GM21528 (cell line): ENCODE data around the gene MARS1.
"Not testable (repeated sequence)": the region's sequence is repeated elsewhere in the genome, so short reads cannot be mapped to it uniquely, and the experiment has no call there.

Experiments used
- ATAC-seq: cut with Tn5 transposase; IDR thresholded peaks from one replicate; pipeline ENCODE4 v1.9.1; 2021; ENCODE audit warnings: mild to moderate bottlenecking, moderate library complexity; ENCODE audit not compliant: unreplicated experiment, low FRiP score

MARS1 gene

GRCh38 chr12:57488402-57489156 is 711 bp downstream of the MARS1 start:
- ATAC-seq: no peak

GRCh38 chr12:57489157-57489641 is 1.3 kb downstream of the MARS1 start:
- ATAC-seq: no peak

GRCh38 chr12:57490126-57490525 is 2.3 kb downstream of the MARS1 start:
- ATAC-seq: no peak

GRCh38 chr12:57491393-57492280 is 3.8 kb downstream of the MARS1 start:
- ATAC-seq: no peak

GRCh38 chr12:57495051-57495701 is 7.3 kb downstream of the MARS1 start:
- ATAC-seq: not testable (repeated sequence)

GRCh38 chr12:57496822-57497221 is 9.0 kb downstream of the MARS1 start:
- ATAC-seq: no peak

- ATAC-seq: no peak
Observed at GRCh38 chr12:57497223-57498131, 9.6 kb downstream of the MARS1 start.

GRCh38 chr12:57498132-57498502 is 10.2 kb downstream of the MARS1 start:
- ATAC-seq: no peak

- no peak for ATAC-seq
Observed at GRCh38 chr12:57498571-57498970, 10.7 kb downstream of the MARS1 start.

GRCh38 chr12:57500213-57500612 is 12.3 kb downstream of the MARS1 start:
- no peak for ATAC-seq

- not testable (repeated sequence) for ATAC-seq
Observed at GRCh38 chr12:57502311-57502969, 14.6 kb downstream of the MARS1 start.

GRCh38 chr12:57506541-57506940 is 18.7 kb downstream of the MARS1 start:
- not testable (repeated sequence) for ATAC-seq

GRCh38 chr12:57507796-57508195 is 19.9 kb downstream of the MARS1 start:
- not testable (repeated sequence) for ATAC-seq

- ATAC-seq: no peak
Observed at GRCh38 chr12:57511161-57511560, 23.3 kb downstream of the MARS1 start.

- ATAC-seq: no peak
Observed at GRCh38 chr12:57511588-57512325, 23.9 kb downstream of the MARS1 start.

- no peak for ATAC-seq
Observed at GRCh38 chr12:57512665-57513064, 24.8 kb downstream of the MARS1 start.

- no peak for ATAC-seq
Observed at GRCh38 chr12:57513266-57513665, 25.4 kb downstream of the MARS1 start.

GRCh38 chr12:57513677-57514076 is 25.8 kb downstream of the MARS1 start:
- ATAC-seq: not testable (repeated sequence)

GRCh38 chr12:57514246-57514645 is 26.4 kb downstream of the MARS1 start:
- ATAC-seq: not testable (repeated sequence)
